ENCODE data around the gene HJV. TPM values are rescaled to one million over a fixed set of nuclear protein-coding genes. Genes with fewer than 3 reads are reported as not detected.

HJV gene
- total and polyA plus RNA-seq, 9 donors, result not detected

GRCh38 chr1:145985129-145985501, 36.4 kb downstream of the HJV start:
- Histone ChIP-seq H3K27me3 (no peaks in the 10 kb centered on the region), H3K36me3 (no peaks in the 10 kb centered on the region), H3K4me3 (no peak overlapping the region), H3K27ac (no peak overlapping the region), H3K9me3 (no peaks in the 10 kb centered on the region), H3K4me1 (ENCODE audit: insufficient read depth) (peaks cover 13% of the 10 kb centered on the region)
- WGBS, 3 donors, result 71 to 79% (median 75%) methylated on average over 2 of the region's 2 CpGs
- DNase-seq, result no peak
- intact Hi-C loops (cut with DNase I), result no loop called here
- TF ChIP-seq EP300 (IDR thresholded peaks at IDR 0.05), result no peak
- no peak for TF ChIP-seq POLR2A (IDR thresholded peaks at IDR 0.05)
- TF ChIP-seq CTCF (IDR thresholded peaks at IDR 0.05), result no peak

- WGBS, 3 donors, result 92 to 94% (median 93%) methylated on average over 12 of the region's 12 CpGs
- Histone ChIP-seq H3K4me3 (no peak overlapping the region), H3K27me3 (no peaks in the 10 kb centered on the region), H3K27ac (no peak overlapping the region), H3K36me3 (no peaks in the 10 kb centered on the region), H3K9me3 (no peaks in the 10 kb centered on the region), H3K4me1 (ENCODE audit: insufficient read depth) (peaks cover 16% of the 10 kb centered on the region)
- DNase-seq, result peak in 1 of 5 donors; percentile 6
- TF ChIP-seq CTCF (IDR thresholded peaks at IDR 0.05), result no peak
- TF ChIP-seq EP300 (IDR thresholded peaks at IDR 0.05), result no peak
- TF ChIP-seq POLR2A (IDR thresholded peaks at IDR 0.05), result no peak
- intact Hi-C loops (cut with DNase I), result no loop called here
Measured at GRCh38 chr1:145983960-145984830, 37.3 kb downstream of the HJV start.

- intact Hi-C loops (cut with DNase I), result no loop called here
- peaks cover 23% of the 10 kb centered on the region for H3K4me1 ChIP-seq (ENCODE audit: insufficient read depth)
- peak in 1 of 5 donors; percentile 24 for DNase-seq
Measured at GRCh38 chr1:145983206-145983675, 38.3 kb downstream of the HJV start.

GRCh38 chr1:145982010-145982723, 39.4 kb downstream of the HJV start:
- no peaks in the 10 kb centered on the region for H3K36me3 ChIP-seq
- H3K27ac ChIP-seq, result peak overlapping the region in 1 of 2 donors; percentile 76
- DNase-seq, result peak in 1 of 5 donors; percentile 64
- WGBS, 3 donors, result 54 to 63% (median 58%) methylated on average over 6 of the region's 6 CpGs
- H3K27me3 ChIP-seq, result no peaks in the 10 kb centered on the region
- peaks cover 28% of the 10 kb centered on the region for H3K4me1 ChIP-seq (ENCODE audit: insufficient read depth)
- intact Hi-C loops (cut with DNase I), result no loop called here
- no peak overlapping the region for H3K4me3 ChIP-seq
- TF ChIP-seq EP300 (IDR thresholded peaks at IDR 0.05), result no peak
- no peak for TF ChIP-seq CTCF (IDR thresholded peaks at IDR 0.05)
- TF ChIP-seq POLR2A (IDR thresholded peaks at IDR 0.05), result no peak
- H3K9me3 ChIP-seq, result no peaks in the 10 kb centered on the region

More at GRCh38 chr1:145983206-145983675, 38.3 kb downstream of the HJV start:
- Histone ChIP-seq H3K27ac (peak overlapping the region in 1 of 2 donors; percentile 76), H3K9me3 (no peaks in the 10 kb centered on the region), H3K27me3 (no peaks in the 10 kb centered on the region), H3K4me3 (no peak overlapping the region), H3K36me3 (no peaks in the 10 kb centered on the region)
- no peak for TF ChIP-seq POLR2A (IDR thresholded peaks at IDR 0.05)
- WGBS, 3 donors, result 63 to 76% (median 76%) methylated on average over 1 of the region's 1 CpG

All from ovary (tissue), 9 donors.